IMR-90 (cell line): ENCODE results near the gene CCDC136. TPM values are rescaled to one million over a fixed set of nuclear protein-coding genes. Genes with fewer than 3 reads are reported as not detected.
A peak's percentile ranks its signal among the peaks of the same experiment; 100 is the strongest.

ENCODE experiments used
- ATAC-seq: fragments of 200-7000 bp; cut with Tn5 transposase; 2 replicates; pipeline ENCODE4 v1.9.1; 2020; ENCODE audit warnings: low read depth, mild to moderate bottlenecking, moderate library complexity
- BruUV-seq: library from RNA; stranded (reverse); fragments of 400-500 nt; replicated peaks from 2 replicates; lab custom pipeline; 2021; lab: Mats Ljungman, UMichigan
- CTCF ChIA-PET: fragments of 300-600 bp; formaldehyde crosslinking; extraction: SDS; loops from one replicate; lab custom pipeline; 2021; ENCODE audit warnings: antibody characterized with exemption; lab: Yijun Ruan, JAX
- POLR2A ChIA-PET: fragments of 300-600 bp; sonication (Branson Sonifier 250); formaldehyde crosslinking; loops from one replicate; lab custom pipeline; 2022; ENCODE audit warnings: antibody characterized with exemption; ENCODE audit not compliant: unreplicated experiment; lab: Charles Lee
- DNase-seq: peaks from one replicate; pipeline ENCODE4 v3.0.0; 2013
- H2AFZ ChIP-seq: replicated peaks from 2 replicates; pipeline ENCODE3; 2013; ENCODE audit warnings: low read length, mild to moderate bottlenecking; ENCODE audit not compliant: poor library complexity
- H2AK5ac ChIP-seq: 2 replicates; pipeline ENCODE4 v1.6.1; 2013; ENCODE audit warnings: low read depth, low read length, inconsistent platforms
- H2AK9ac ChIP-seq: replicated peaks from 2 replicates; pipeline ENCODE3; 2013; ENCODE audit warnings: mild to moderate bottlenecking, low read depth, low read length, moderate library complexity; ENCODE audit not compliant: poor library complexity
- H2BK120ac ChIP-seq: 2 replicates; pipeline ENCODE4 v1.6.1; 2013; ENCODE audit warnings: low read depth, low read length, inconsistent platforms
- H2BK15ac ChIP-seq: 3 replicates; pipeline ENCODE4 v1.6.1; 2013; ENCODE audit warnings: low read depth, low read length, inconsistent platforms
- H2BK20ac ChIP-seq: 2 replicates; pipeline ENCODE4 v1.6.1; 2013; ENCODE audit warnings: low read depth, mild to moderate bottlenecking, inconsistent platforms, low read length, moderate library complexity
- H2BK5ac ChIP-seq: 2 replicates; pipeline ENCODE4 v1.6.1; 2013; ENCODE audit warnings: mild to moderate bottlenecking, low read depth, low read length, inconsistent platforms; ENCODE audit not compliant: poor library complexity, severe bottlenecking
- H3K14ac ChIP-seq: replicated peaks from 2 replicates; pipeline ENCODE4 v1.6.1; 2013; ENCODE audit warnings: low read depth, low read length, inconsistent platforms
- H3K18ac ChIP-seq: 2 replicates; pipeline ENCODE4 v1.6.1; 2013; ENCODE audit warnings: low read depth, low read length, control low read depth
- H3K23ac ChIP-seq: 2 replicates; pipeline ENCODE4 v1.6.1; 2013; ENCODE audit warnings: low read depth, low read length, inconsistent platforms
- H3K27ac ChIP-seq: 2 replicates; pipeline ENCODE4 v1.5.1; 2013; ENCODE audit warnings: mild to moderate bottlenecking, control low read depth, low read length; ENCODE audit not compliant: insufficient read depth
- H3K27me3 ChIP-seq: 2 replicates; pipeline ENCODE4 v1.6.1; 2013; ENCODE audit warnings: low read length; ENCODE audit not compliant: control insufficient read depth, insufficient read depth
- H3K36me3 ChIP-seq: 2 replicates; pipeline ENCODE4 v1.6.1; 2013; ENCODE audit warnings: low read length, mixed read lengths; ENCODE audit not compliant: control insufficient read depth, insufficient read depth
- H3K4ac ChIP-seq: 2 replicates; pipeline ENCODE4 v1.6.1; 2013; ENCODE audit warnings: low read depth, low read length, inconsistent platforms
- H3K4me1 ChIP-seq: 2 replicates; pipeline ENCODE4 v1.6.1; 2013; ENCODE audit warnings: low read length, mixed read lengths; ENCODE audit not compliant: control insufficient read depth, insufficient read depth
- H3K4me2 ChIP-seq: 2 replicates; pipeline ENCODE4 v1.6.1; 2013; ENCODE audit warnings: low read depth, mild to moderate bottlenecking, control low read depth, low read length, moderate library complexity
- H3K4me3 ChIP-seq: 2 replicates; pipeline ENCODE4 v1.5.1; 2013; ENCODE audit warnings: low read depth, mild to moderate bottlenecking, control low read depth, low read length, moderate library complexity; ENCODE audit not compliant: insufficient read depth
- H3K56ac ChIP-seq: 2 replicates; pipeline ENCODE4 v1.6.1; 2013; ENCODE audit warnings: low read length, inconsistent platforms; ENCODE audit not compliant: insufficient read depth; ENCODE audit errors: extremely low read depth
- H3K79me1 ChIP-seq, 2 experiments: 2 replicates each; pipeline ENCODE4 v1.6.1; 2013; ENCODE audit warnings: low read length in 2 of 2, inconsistent platforms in 1 of 2, low read depth in 1 of 2
- H3K9ac ChIP-seq: 2 replicates; pipeline ENCODE4 v1.6.1; 2013; ENCODE audit warnings: low read depth, low read length, control low read depth
- H3K9me1 ChIP-seq: 2 replicates; pipeline ENCODE4 v1.6.1; 2013; ENCODE audit warnings: low read length, inconsistent platforms; ENCODE audit not compliant: insufficient read depth
- H3K9me3 ChIP-seq: 2 replicates; pipeline ENCODE4 v1.6.1; 2013; ENCODE audit warnings: low read length; ENCODE audit not compliant: control insufficient read depth, insufficient read depth
- H4K20me1 ChIP-seq: 2 replicates; pipeline ENCODE4 v1.6.1; 2013; ENCODE audit warnings: low read length, inconsistent platforms; ENCODE audit not compliant: insufficient read depth
- H4K5ac ChIP-seq: 2 replicates; pipeline ENCODE4 v1.6.1; 2013; ENCODE audit warnings: mild to moderate bottlenecking, low read depth, low read length, control low read depth
- H4K8ac ChIP-seq, 2 experiments: 2 replicates each; pipeline ENCODE4 v1.6.1; 2013; ENCODE audit warnings: low read depth in 2 of 2, low read length in 2 of 2, control low read depth in 1 of 2, inconsistent platforms in 1 of 2
- H4K91ac ChIP-seq: 2 replicates; pipeline ENCODE4 v1.6.1; 2013; ENCODE audit warnings: low read depth, low read length, inconsistent platforms; ENCODE audit not compliant: insufficient read depth
- CEBPB ChIP-seq: IDR thresholded peaks from 2 replicates; pipeline ENCODE4 v1.6.1; 2012; ENCODE audit warnings: low read depth, low read length, improper control_type of control experiment
- CHD1 ChIP-seq: IDR thresholded peaks from 2 replicates; pipeline ENCODE4 v1.6.1; 2012; ENCODE audit warnings: low read depth, low read length, improper control_type of control experiment
- FOS ChIP-seq: fragments of 150-350 bp; IDR thresholded peaks from 2 replicates; pipeline ENCODE4 v1.6.1; 2016; ENCODE audit warnings: low read depth, low read length
- MAFK ChIP-seq: IDR thresholded peaks from 2 replicates; pipeline ENCODE4 v1.6.1; 2012; ENCODE audit warnings: low read depth, low read length, improper control_type of control experiment
- NFE2L2 ChIP-seq: fragments of 150-350 bp; IDR thresholded peaks from 2 replicates; pipeline ENCODE4 v1.6.1; 2016; ENCODE audit warnings: low read depth, mild to moderate bottlenecking, low read length
- RAD21 ChIP-seq: IDR thresholded peaks from 2 replicates; pipeline ENCODE4 v1.6.1; 2012; ENCODE audit warnings: low read length, improper control_type of control experiment
- RCOR1 ChIP-seq: IDR thresholded peaks from 2 replicates; pipeline ENCODE4 v1.6.1; 2012; ENCODE audit warnings: mild to moderate bottlenecking, low read length, improper control_type of control experiment; ENCODE audit not compliant: insufficient replicate concordance
- WGBS, 2 experiments: methylation state at CpG; one replicate each; pipeline versions ENCODE4 v1.1.5 to v1.1.7; 2013; ENCODE audit warnings: missing lambda C conversion rate in 2 of 2; ENCODE audit not compliant: insufficient read length in 1 of 2; ENCODE audit errors: extremely low coverage in 2 of 2; 5-methylcytosine and 5-hydroxymethylcytosine counted together
- dilution Hi-C: fragments of 300-500 bp; cut with HindIII; formaldehyde crosslinking; loops from one replicate; pipeline ENCODE4 v1.14.3; 2018; ENCODE audit warnings: low sequenced_read_pairs; ENCODE audit not compliant: unreplicated experiment
- in situ Hi-C: fragments of 300-500 bp; cut with MboI; formaldehyde crosslinking; loops from 3 replicates; pipeline ENCODE4 v1.14.3; 2019; ENCODE audit warnings: low sequenced_read_pairs, inconsistent platforms, mixed read lengths
- intact Hi-C: fragments of 100-400 bp; cut with micrococcal nuclease; formaldehyde crosslinking; loops from 2 replicates; pipeline ENCODE4 v1.10.0; 2022
- polyA plus RNA-seq, 3 experiments: library from polyadenylated mRNA; depleted of rRNA; stranded (reverse); fragments of >200 nt; gene quantifications; 2 replicates each; pipeline ENCODE4 v1.2.3, GENCODE V29; 2012; ENCODE audit warnings: low replicate concordance in 1 of 3
- total RNA-seq: library from RNA; depleted of rRNA; stranded (reverse); fragments of >200 nt; gene quantifications from 2 replicates; pipeline ENCODE4 v1.2.3, GENCODE V29; 2012
- TF ChIP-seq, protein P1 (sequence below): conservative IDR thresholded peaks from 2 replicates; pipeline ENCODE4 v1.5.1; 2012; ENCODE audit warnings: mild to moderate bottlenecking, low read depth, low read length, improper control_type of control experiment

Gene CCDC136
- total and polyA plus RNA-seq, 2 of the 4 experiments (the other 2 are of a cell fraction) = 7.7 to 18.0 TPM

DNA sequence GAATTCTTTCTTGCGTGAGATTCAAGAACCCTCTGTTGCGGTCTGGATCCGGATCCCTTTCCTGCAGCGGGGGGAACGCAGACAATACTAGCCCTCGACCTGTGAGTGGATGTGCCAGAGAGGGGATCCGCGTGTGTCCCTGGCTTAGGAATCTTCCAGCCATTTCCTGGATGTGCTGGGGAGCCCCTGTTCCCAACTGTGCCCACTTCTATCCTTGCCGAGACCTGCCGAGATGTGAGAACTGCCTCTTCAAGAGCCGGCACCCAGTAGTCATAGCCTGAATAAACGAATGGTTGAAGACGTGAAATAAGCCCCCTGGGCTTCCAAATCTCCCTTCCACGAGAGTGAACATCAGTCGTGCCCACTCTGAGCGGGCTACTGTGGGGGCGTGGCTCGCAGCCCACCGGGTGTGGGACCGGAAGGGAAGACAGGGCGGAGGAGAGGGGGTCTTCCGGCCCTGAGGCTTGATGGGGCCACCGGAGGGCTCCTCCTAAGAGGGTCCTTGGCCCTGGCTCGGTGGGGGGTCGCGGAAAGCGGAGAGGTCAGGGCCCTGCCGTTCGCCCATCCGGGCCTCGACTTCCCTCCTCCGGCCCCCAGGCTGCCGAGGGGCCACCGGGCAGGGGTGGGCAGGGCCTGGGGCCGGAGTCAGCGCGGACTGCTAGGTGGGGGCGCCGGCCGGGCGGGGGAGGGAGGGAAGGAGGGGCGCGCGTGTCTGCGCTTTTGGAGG lies 1.3 kb upstream of the CCDC136 start (continued):
- TF ChIP-seq NFE2L2 (no peak), MAFK (no peak)

DNA sequence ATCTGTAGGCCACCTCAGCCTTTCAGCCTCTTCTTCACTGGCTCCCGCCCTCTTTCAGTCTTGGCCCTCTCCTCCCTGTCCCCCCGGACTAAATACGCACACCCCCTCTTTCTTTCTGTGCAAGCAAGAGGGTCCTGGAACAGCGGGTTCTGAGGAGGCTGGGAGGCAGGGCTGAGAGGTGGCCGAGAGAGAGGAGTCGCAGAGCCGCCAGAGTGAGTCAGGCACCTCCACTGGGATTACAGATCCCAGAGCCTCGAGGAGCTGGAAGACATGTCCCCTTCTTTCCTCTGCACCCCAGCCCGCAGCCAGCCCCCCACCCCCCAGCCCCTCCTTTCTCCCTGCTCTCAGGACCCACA lies 182 bp downstream of the CCDC136 start:
- no peaks in the 10 kb centered on the region for H4K20me1 ChIP-seq
- H3K4ac ChIP-seq = peak overlapping the region; percentile 66
- H2BK20ac ChIP-seq = no peak overlapping the region
- peaks cover 0 to 13% of the 10 kb centered on the region in 2 experiments; a peak in 2 of 4 replicates for H3K79me1 ChIP-seq
- H3K27me3 ChIP-seq = peaks cover 11% of the 10 kb centered on the region; the same call in 1 of the 2 replicates
- no peak overlapping the region for H2BK5ac ChIP-seq
- TF ChIP-seq NFE2L2 (no peak), FOS (no peak), CHD1 (no peak), MAFK (no peak), RAD21 (no peak), RCOR1 (no peak), CEBPB (no peak)
- TF ChIP-seq, protein P1, sequence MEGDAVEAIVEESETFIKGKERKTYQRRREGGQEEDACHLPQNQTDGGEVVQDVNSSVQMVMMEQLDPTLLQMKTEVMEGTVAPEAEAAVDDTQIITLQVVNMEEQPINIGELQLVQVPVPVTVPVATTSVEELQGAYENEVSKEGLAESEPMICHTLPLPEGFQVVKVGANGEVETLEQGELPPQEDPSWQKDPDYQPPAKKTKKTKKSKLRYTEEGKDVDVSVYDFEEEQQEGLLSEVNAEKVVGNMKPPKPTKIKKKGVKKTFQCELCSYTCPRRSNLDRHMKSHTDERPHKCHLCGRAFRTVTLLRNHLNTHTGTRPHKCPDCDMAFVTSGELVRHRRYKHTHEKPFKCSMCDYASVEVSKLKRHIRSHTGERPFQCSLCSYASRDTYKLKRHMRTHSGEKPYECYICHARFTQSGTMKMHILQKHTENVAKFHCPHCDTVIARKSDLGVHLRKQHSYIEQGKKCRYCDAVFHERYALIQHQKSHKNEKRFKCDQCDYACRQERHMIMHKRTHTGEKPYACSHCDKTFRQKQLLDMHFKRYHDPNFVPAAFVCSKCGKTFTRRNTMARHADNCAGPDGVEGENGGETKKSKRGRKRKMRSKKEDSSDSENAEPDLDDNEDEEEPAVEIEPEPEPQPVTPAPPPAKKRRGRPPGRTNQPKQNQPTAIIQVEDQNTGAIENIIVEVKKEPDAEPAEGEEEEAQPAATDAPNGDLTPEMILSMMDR = no peak
- peak overlapping the region; percentile 16; the same call in 1 of the 2 replicates for H2AK5ac ChIP-seq
- no CpG with 5 or more reads among the region's 9 CpGs for WGBS, 2 experiments
- ChIA-PET CTCF (no interaction called here), POLR2A (no interaction called here)
- peak overlapping the region; percentile 97 for H2AFZ ChIP-seq
- H3K9ac ChIP-seq = peak overlapping the region; percentile 65
- no peak overlapping the region for H2BK120ac ChIP-seq
- peaks cover 9% of the 10 kb centered on the region for H3K4me1 ChIP-seq
- ATAC-seq (peak; percentile 34), DNase-seq (peak; percentile 27)
- no peak overlapping the region for H3K18ac ChIP-seq
- intact Hi-C loops (loop anchor here (5.0 kb wide), 1 partner anchor 35 kb away; no protein-coding TSS in a partner anchor), in situ Hi-C loops (no loop called here), dilution Hi-C loops (no loop called here)
- H3K4me2 ChIP-seq = peak overlapping the region; percentile 94
- peak overlapping the region; percentile 38; the same call in 1 of the 2 replicates for H3K56ac ChIP-seq
- H4K8ac ChIP-seq = peak overlapping the region; percentile 28 to 95; a peak in 2 of 4 replicates
- H3K27ac ChIP-seq = peak overlapping the region; percentile 4; the same call in 1 of the 2 replicates
- H2AK9ac ChIP-seq = peak overlapping the region; percentile 87
- H3K4me3 ChIP-seq = peak overlapping the region; percentile 95
- H3K23ac ChIP-seq = 0 out of 2 replicates have a peak overlapping the region, but pooled peaks have one; percentile 45
- no TSS peak for BruUV-seq
- H4K91ac ChIP-seq = no peak overlapping the region
- no peaks in the 10 kb centered on the region for H3K9me3 ChIP-seq
- H2BK15ac ChIP-seq = no peak overlapping the region
- H3K36me3 ChIP-seq = peaks cover 6% of the 10 kb centered on the region
- peak overlapping the region; percentile 55; the same call in 1 of the 2 replicates for H3K14ac ChIP-seq
- 0 out of 2 replicates have a peak overlapping the region, but pooled peaks have one; percentile 8 for H4K5ac ChIP-seq
- 0 out of 2 replicates have a peak, but pooled peaks cover 2% of the 10 kb centered on the region for H3K9me1 ChIP-seq
